IMR-90 (cell line): Measurements from ENCODE around the gene ZNF366. TPM values are rescaled to one million over a fixed set of nuclear protein-coding genes. Genes with fewer than 3 reads are reported as not detected.

Experiments used
- ATAC-seq: fragments of 200-7000 bp; cut with Tn5 transposase; 2 replicates; pipeline ENCODE4 v1.9.1; 2020; ENCODE audit warnings: low read depth, mild to moderate bottlenecking, moderate library complexity
- BruUV-seq: library from RNA; stranded (reverse); fragments of 400-500 nt; replicated peaks from 2 replicates; lab custom pipeline; 2021; lab: Mats Ljungman, UMichigan
- CTCF ChIA-PET: fragments of 300-600 bp; formaldehyde crosslinking; extraction: SDS; loops from one replicate; lab custom pipeline; 2021; ENCODE audit warnings: antibody characterized with exemption; lab: Yijun Ruan, JAX
- POLR2A ChIA-PET: fragments of 300-600 bp; sonication (Branson Sonifier 250); formaldehyde crosslinking; loops from one replicate; lab custom pipeline; 2022; ENCODE audit warnings: antibody characterized with exemption; ENCODE audit not compliant: unreplicated experiment; lab: Charles Lee
- DNase-seq: peaks from one replicate; pipeline ENCODE4 v3.0.0; 2013
- H2AFZ ChIP-seq: replicated peaks from 2 replicates; pipeline ENCODE3; 2013; ENCODE audit warnings: low read length, mild to moderate bottlenecking; ENCODE audit not compliant: poor library complexity
- H2AK5ac ChIP-seq: 2 replicates; pipeline ENCODE4 v1.6.1; 2013; ENCODE audit warnings: low read depth, low read length, inconsistent platforms
- H2AK9ac ChIP-seq: replicated peaks from 2 replicates; pipeline ENCODE3; 2013; ENCODE audit warnings: mild to moderate bottlenecking, low read depth, low read length, moderate library complexity; ENCODE audit not compliant: poor library complexity
- H2BK120ac ChIP-seq: 2 replicates; pipeline ENCODE4 v1.6.1; 2013; ENCODE audit warnings: low read depth, low read length, inconsistent platforms
- H2BK15ac ChIP-seq: 3 replicates; pipeline ENCODE4 v1.6.1; 2013; ENCODE audit warnings: low read depth, low read length, inconsistent platforms
- H2BK20ac ChIP-seq: 2 replicates; pipeline ENCODE4 v1.6.1; 2013; ENCODE audit warnings: low read depth, mild to moderate bottlenecking, inconsistent platforms, low read length, moderate library complexity
- H2BK5ac ChIP-seq: 2 replicates; pipeline ENCODE4 v1.6.1; 2013; ENCODE audit warnings: mild to moderate bottlenecking, low read depth, low read length, inconsistent platforms; ENCODE audit not compliant: poor library complexity, severe bottlenecking
- H3K14ac ChIP-seq: replicated peaks from 2 replicates; pipeline ENCODE4 v1.6.1; 2013; ENCODE audit warnings: low read depth, low read length, inconsistent platforms
- H3K18ac ChIP-seq: 2 replicates; pipeline ENCODE4 v1.6.1; 2013; ENCODE audit warnings: low read depth, low read length, control low read depth
- H3K23ac ChIP-seq: 2 replicates; pipeline ENCODE4 v1.6.1; 2013; ENCODE audit warnings: low read depth, low read length, inconsistent platforms
- H3K27ac ChIP-seq: 2 replicates; pipeline ENCODE4 v1.5.1; 2013; ENCODE audit warnings: mild to moderate bottlenecking, control low read depth, low read length; ENCODE audit not compliant: insufficient read depth
- H3K27me3 ChIP-seq: 2 replicates; pipeline ENCODE4 v1.6.1; 2013; ENCODE audit warnings: low read length; ENCODE audit not compliant: control insufficient read depth, insufficient read depth
- H3K36me3 ChIP-seq: 2 replicates; pipeline ENCODE4 v1.6.1; 2013; ENCODE audit warnings: low read length, mixed read lengths; ENCODE audit not compliant: control insufficient read depth, insufficient read depth
- H3K4ac ChIP-seq: 2 replicates; pipeline ENCODE4 v1.6.1; 2013; ENCODE audit warnings: low read depth, low read length, inconsistent platforms
- H3K4me1 ChIP-seq: 2 replicates; pipeline ENCODE4 v1.6.1; 2013; ENCODE audit warnings: low read length, mixed read lengths; ENCODE audit not compliant: control insufficient read depth, insufficient read depth
- H3K4me2 ChIP-seq: 2 replicates; pipeline ENCODE4 v1.6.1; 2013; ENCODE audit warnings: low read depth, mild to moderate bottlenecking, control low read depth, low read length, moderate library complexity
- H3K4me3 ChIP-seq: 2 replicates; pipeline ENCODE4 v1.5.1; 2013; ENCODE audit warnings: low read depth, mild to moderate bottlenecking, control low read depth, low read length, moderate library complexity; ENCODE audit not compliant: insufficient read depth
- H3K56ac ChIP-seq: 2 replicates; pipeline ENCODE4 v1.6.1; 2013; ENCODE audit warnings: low read length, inconsistent platforms; ENCODE audit not compliant: insufficient read depth; ENCODE audit errors: extremely low read depth
- H3K79me1 ChIP-seq, 2 experiments: 2 replicates each; pipeline ENCODE4 v1.6.1; 2013; ENCODE audit warnings: low read length in 2 of 2, inconsistent platforms in 1 of 2, low read depth in 1 of 2
- H3K9ac ChIP-seq: 2 replicates; pipeline ENCODE4 v1.6.1; 2013; ENCODE audit warnings: low read depth, low read length, control low read depth
- H3K9me1 ChIP-seq: 2 replicates; pipeline ENCODE4 v1.6.1; 2013; ENCODE audit warnings: low read length, inconsistent platforms; ENCODE audit not compliant: insufficient read depth
- H3K9me3 ChIP-seq: 2 replicates; pipeline ENCODE4 v1.6.1; 2013; ENCODE audit warnings: low read length; ENCODE audit not compliant: control insufficient read depth, insufficient read depth
- H4K20me1 ChIP-seq: 2 replicates; pipeline ENCODE4 v1.6.1; 2013; ENCODE audit warnings: low read length, inconsistent platforms; ENCODE audit not compliant: insufficient read depth
- H4K5ac ChIP-seq: 2 replicates; pipeline ENCODE4 v1.6.1; 2013; ENCODE audit warnings: mild to moderate bottlenecking, low read depth, low read length, control low read depth
- H4K8ac ChIP-seq, 2 experiments: 2 replicates each; pipeline ENCODE4 v1.6.1; 2013; ENCODE audit warnings: low read depth in 2 of 2, low read length in 2 of 2, control low read depth in 1 of 2, inconsistent platforms in 1 of 2
- H4K91ac ChIP-seq: 2 replicates; pipeline ENCODE4 v1.6.1; 2013; ENCODE audit warnings: low read depth, low read length, inconsistent platforms; ENCODE audit not compliant: insufficient read depth
- CEBPB ChIP-seq: IDR thresholded peaks from 2 replicates; pipeline ENCODE4 v1.6.1; 2012; ENCODE audit warnings: low read depth, low read length, improper control_type of control experiment
- MAFK ChIP-seq: IDR thresholded peaks from 2 replicates; pipeline ENCODE4 v1.6.1; 2012; ENCODE audit warnings: low read depth, low read length, improper control_type of control experiment
- SMC3 ChIP-seq: fragments of 150-350 bp; IDR thresholded peaks from 2 replicates; pipeline ENCODE4 v1.6.1; 2016; ENCODE audit warnings: low read depth, mild to moderate bottlenecking, antibody characterized with exemption, low read length, moderate library complexity
- WGBS, 2 experiments: methylation state at CpG; one replicate each; pipeline versions ENCODE4 v1.1.5 to v1.1.7; 2013; ENCODE audit warnings: missing lambda C conversion rate in 2 of 2; ENCODE audit not compliant: insufficient read length in 1 of 2; ENCODE audit errors: extremely low coverage in 2 of 2; 5-methylcytosine and 5-hydroxymethylcytosine counted together
- dilution Hi-C: fragments of 300-500 bp; cut with HindIII; formaldehyde crosslinking; loops from one replicate; pipeline ENCODE4 v1.14.3; 2018; ENCODE audit warnings: low sequenced_read_pairs; ENCODE audit not compliant: unreplicated experiment
- in situ Hi-C: fragments of 300-500 bp; cut with MboI; formaldehyde crosslinking; loops from 3 replicates; pipeline ENCODE4 v1.14.3; 2019; ENCODE audit warnings: low sequenced_read_pairs, inconsistent platforms, mixed read lengths
- intact Hi-C: fragments of 100-400 bp; cut with micrococcal nuclease; formaldehyde crosslinking; loops from 2 replicates; pipeline ENCODE4 v1.10.0; 2022
- polyA plus RNA-seq, 3 experiments: library from polyadenylated mRNA; depleted of rRNA; stranded (reverse); fragments of >200 nt; gene quantifications; 2 replicates each; pipeline ENCODE4 v1.2.3, GENCODE V29; 2012; ENCODE audit warnings: low replicate concordance in 1 of 3
- total RNA-seq: library from RNA; depleted of rRNA; stranded (reverse); fragments of >200 nt; gene quantifications from 2 replicates; pipeline ENCODE4 v1.2.3, GENCODE V29; 2012

ZNF366 gene
- total and polyA plus RNA-seq, 2 of the 4 experiments (the other 2 are of a cell fraction) = not detected

GRCh38 chr5:72505539-72506157 lies 1.6 kb downstream of the ZNF366 start:
- no peak overlapping the region; the same call in 1 of the 2 replicates for H3K14ac ChIP-seq
- no peak overlapping the region for H3K4me2 ChIP-seq
- no peak for DNase-seq
- WGBS, 2 experiments = no CpG with 5 or more reads among the region's 7 CpGs
- dilution Hi-C loops (no loop called here), in situ Hi-C loops (loop anchor here (25.0 kb wide), 1 partner anchor 143 kb away; no protein-coding TSS in a partner anchor), intact Hi-C loops (no loop called here)
- H3K4ac ChIP-seq = peak overlapping the region; percentile 23; the same call in 1 of the 2 replicates
- POLR2A ChIA-PET = no interaction called here
- H2AFZ ChIP-seq = no peak overlapping the region
- no peaks in the 10 kb centered on the region for H3K79me1 ChIP-seq
- BruUV-seq = no TSS peak
- peak overlapping the region; percentile 54; the same call in 1 of the 2 replicates for H2BK20ac ChIP-seq
- peaks cover 10% of the 10 kb centered on the region; the same call in 1 of the 2 replicates for H3K9me1 ChIP-seq
- H3K9ac ChIP-seq = no peak overlapping the region
- no peak overlapping the region for H4K8ac ChIP-seq
- no peaks in the 10 kb centered on the region for H4K20me1 ChIP-seq
- H3K36me3 ChIP-seq = no peaks in the 10 kb centered on the region
- peak overlapping the region; percentile 35; the same call in 1 of the 3 replicates for H2BK15ac ChIP-seq
- H3K18ac ChIP-seq = no peak overlapping the region
- no peaks in the 10 kb centered on the region for H3K9me3 ChIP-seq
- no peak overlapping the region for H2AK9ac ChIP-seq
- H3K23ac ChIP-seq = no peak overlapping the region
- no peak overlapping the region for H3K56ac ChIP-seq
- H3K27me3 ChIP-seq = no peaks in the 10 kb centered on the region
- H3K4me3 ChIP-seq = no peak overlapping the region
- ATAC-seq = no peak
- H4K91ac ChIP-seq = no peak overlapping the region
- H3K4me1 ChIP-seq = peaks cover 13% of the 10 kb centered on the region
- no peak overlapping the region for H2BK5ac ChIP-seq
- peak overlapping the region; percentile 65; the same call in 1 of the 2 replicates for H2BK120ac ChIP-seq
- H3K27ac ChIP-seq = no peak overlapping the region
- no peak overlapping the region for H2AK5ac ChIP-seq
- no peak overlapping the region for H4K5ac ChIP-seq
- CTCF ChIA-PET = interaction anchor here (0.7 to 0.9 kb wide), 2 partner anchors 19 to 94 kb away, joined by 3 to 5 read pairs; no protein-coding TSS in a partner anchor
- TF ChIP-seq MAFK (no peak), CEBPB (peak; percentile 71; the same call in 1 of the 2 replicates), SMC3 (no peak)
